Mononuclear cell (primary cell): ENCODE measurements around the gene RPEL1. TPM values are rescaled to one million over a fixed set of nuclear protein-coding genes. Genes with fewer than 3 reads are reported as not detected.

Source experiments
- H3K27me3 ChIP-seq: 2 replicates; pipeline ENCODE4 v1.6.0; 2011; ENCODE audit warnings: low read length, control low read depth; ENCODE audit not compliant: insufficient read depth
- H3K4me1 ChIP-seq: 2 replicates; pipeline ENCODE4 v1.5.1; 2011; ENCODE audit warnings: mild to moderate bottlenecking, low read length, control low read depth; ENCODE audit not compliant: insufficient read depth
- H3K4me3 ChIP-seq: 2 replicates; pipeline ENCODE4 v1.5.1; 2011; ENCODE audit warnings: mild to moderate bottlenecking, low read length, moderate library complexity
- H3K9me3 ChIP-seq: 2 replicates; pipeline ENCODE4 v1.5.1; 2011; ENCODE audit warnings: low read depth, mild to moderate bottlenecking, control low read depth, low read length
- total RNA-seq: library from RNA; depleted of rRNA; stranded (reverse); fragments of >200 nt; gene quantifications from one replicate; pipeline ENCODE4 v1.2.3, GENCODE V29; 2012

The RPEL1 gene
- total RNA-seq, 1 donor, result not detected

DNA sequence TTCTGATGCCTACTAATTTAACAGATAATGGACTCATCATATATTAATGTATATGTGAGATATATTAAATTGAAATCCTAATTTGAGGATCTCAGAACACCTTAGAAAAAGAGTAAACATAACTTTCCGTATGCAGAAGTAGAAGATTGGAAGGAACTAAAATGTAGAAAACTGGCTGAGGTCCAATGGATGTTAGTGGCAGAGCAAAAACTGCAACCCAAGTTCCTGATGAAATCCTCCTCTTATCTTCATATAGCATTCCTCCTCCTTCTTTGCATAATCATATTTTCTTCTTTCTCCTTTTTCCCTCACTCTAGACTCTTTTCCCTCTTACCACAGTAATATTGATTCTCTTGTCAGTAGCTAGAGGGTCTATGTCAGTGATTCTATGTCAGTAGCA, 37.3 kb downstream of the RPEL1 start:
- Histone ChIP-seq H3K4me1 (peaks cover 15% of the 10 kb centered on the region), H3K4me3 (no peak overlapping the region), H3K9me3 (no peaks in the 10 kb centered on the region), H3K27me3 (peaks cover 50% of the 10 kb centered on the region)

DNA sequence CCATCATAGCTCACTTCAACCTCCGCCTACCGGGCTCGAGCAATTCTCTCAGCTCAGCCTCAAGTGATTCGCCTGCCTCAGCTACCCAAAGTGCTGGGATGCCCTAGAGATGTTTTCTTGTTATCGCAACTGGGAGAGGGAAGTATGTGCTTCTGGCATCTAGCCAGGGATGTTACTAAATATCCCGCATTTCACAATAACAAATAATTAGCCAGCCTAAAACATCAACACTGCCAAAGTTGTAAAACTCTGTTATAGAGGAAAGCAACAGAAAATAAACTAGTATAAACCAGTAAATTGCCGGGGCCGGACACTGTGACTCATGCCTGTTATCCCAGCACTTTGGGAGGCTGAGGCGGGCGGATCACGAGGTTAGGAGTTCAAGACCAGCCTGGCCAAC, 38.5 kb downstream of the RPEL1 start:
- peaks cover 15% of the 10 kb centered on the region for H3K4me1 ChIP-seq
- peaks cover 41% of the 10 kb centered on the region for H3K27me3 ChIP-seq
- no peak overlapping the region for H3K4me3 ChIP-seq
- no peaks in the 10 kb centered on the region for H3K9me3 ChIP-seq

DNA sequence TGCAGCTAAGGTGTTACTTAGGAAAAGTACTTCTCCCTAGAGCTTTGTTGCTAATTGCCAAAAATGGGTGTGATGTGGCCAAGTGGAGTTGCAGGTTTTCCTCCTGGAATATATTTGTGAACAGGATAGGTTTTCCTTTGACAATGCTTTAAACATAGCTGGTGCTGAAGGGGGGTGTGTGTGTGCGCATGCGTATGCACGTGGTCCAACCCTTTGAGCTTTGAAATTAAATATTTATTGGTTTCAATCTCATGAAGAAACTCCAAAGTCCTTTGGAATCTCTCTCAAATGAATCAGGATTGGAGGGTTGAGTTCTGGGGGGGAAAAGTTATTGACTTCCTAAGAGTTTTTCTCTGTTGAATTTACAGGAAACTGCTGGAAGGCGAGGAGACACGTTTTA, 42.3 kb downstream of the RPEL1 start:
- peaks cover 14% of the 10 kb centered on the region for H3K4me1 ChIP-seq
- no peaks in the 10 kb centered on the region for H3K9me3 ChIP-seq

DNA sequence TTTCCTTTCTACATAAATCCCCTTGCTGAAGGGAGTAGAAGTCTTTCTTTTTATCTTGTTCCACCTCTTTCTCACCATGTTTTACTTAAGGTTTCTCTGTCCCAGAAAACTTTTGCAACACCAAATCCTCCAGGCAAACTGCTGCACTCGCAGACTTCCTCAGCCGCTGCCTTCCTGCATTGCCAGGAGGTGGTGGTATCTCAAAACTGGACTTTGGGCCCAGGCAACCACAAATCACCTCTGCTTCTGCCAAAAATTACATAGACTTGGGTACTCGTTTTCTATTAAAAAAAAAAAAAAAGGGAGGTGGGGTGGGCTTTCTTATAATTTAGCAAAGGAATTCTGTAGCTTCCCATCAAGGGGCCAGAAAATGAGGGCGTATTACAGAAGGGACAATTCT, 45.9 kb downstream of the RPEL1 start:
- Histone ChIP-seq H3K9me3 (no peaks in the 10 kb centered on the region), H3K27me3 (peaks cover 10% of the 10 kb centered on the region)

More for the DNA sequence above, 42.3 kb downstream of the RPEL1 start:
- H3K27me3 ChIP-seq, result peaks cover 10% of the 10 kb centered on the region
- no peak overlapping the region for H3K4me3 ChIP-seq

DNA sequence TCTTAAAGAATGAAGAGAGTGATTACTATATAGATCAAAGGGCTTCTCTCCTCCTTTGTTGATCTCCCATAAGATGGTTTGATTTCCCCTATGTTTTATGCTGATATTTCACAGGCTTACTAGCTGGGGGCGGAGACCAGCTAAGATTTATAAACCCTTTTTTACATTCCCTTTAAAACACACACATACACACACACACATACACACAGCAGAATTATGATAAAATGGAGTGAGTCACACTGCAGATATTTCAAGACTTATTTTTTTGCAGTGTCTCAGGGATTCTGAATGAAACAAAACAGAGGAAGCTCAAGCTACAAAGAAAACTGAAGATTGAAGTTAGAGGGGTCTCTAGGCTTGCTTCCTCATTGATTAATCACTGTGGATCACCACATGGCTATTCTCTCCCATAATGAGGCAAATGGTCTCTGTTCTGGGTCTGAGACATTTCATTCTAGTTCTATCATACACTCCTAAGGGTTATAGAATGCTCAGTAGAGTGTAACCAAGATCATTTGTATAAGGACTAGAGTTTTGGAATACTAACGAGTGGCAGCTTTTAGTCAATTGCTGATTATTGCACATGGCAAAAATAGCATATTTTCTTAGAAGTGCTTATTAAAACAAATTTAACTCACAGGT, 49.8 kb downstream of the RPEL1 start:
- H3K9me3 ChIP-seq, result no peaks in the 10 kb centered on the region
- H3K4me3 ChIP-seq, result no peak overlapping the region
- H3K4me1 ChIP-seq, result no peaks in the 10 kb centered on the region
- no peaks in the 10 kb centered on the region for H3K27me3 ChIP-seq

More for the DNA sequence above, 45.9 kb downstream of the RPEL1 start:
- Histone ChIP-seq H3K4me1 (no peaks in the 10 kb centered on the region), H3K4me3 (no peak overlapping the region)

Other genes starting within 250 kb of the RPEL1 start
- gene NT5C2, start 52.6 kb upstream of the RPEL1 start, total RNA-seq, result 62.2 TPM
- 0.10 TPM for gene INA, start 31.3 kb downstream of the RPEL1 start, total RNA-seq
- 3.3 TPM for gene PCGF6, start 105.3 kb downstream of the RPEL1 start, total RNA-seq
- 4.8 TPM for gene TAF5, start 122.1 kb downstream of the RPEL1 start, total RNA-seq
- 85.0 TPM for gene ATP5MK, start 150.6 kb downstream of the RPEL1 start, total RNA-seq
- 8.4 TPM for gene PDCD11, start 150.7 kb downstream of the RPEL1 start, total RNA-seq
- 10.3 TPM for gene CALHM2, start 206.5 kb downstream of the RPEL1 start, total RNA-seq
- gene CALHM1, start 213.0 kb downstream of the RPEL1 start, total RNA-seq, result not detected
- not detected for gene CALHM3, start 233.4 kb downstream of the RPEL1 start, total RNA-seq
- gene NEURL1, start 247.8 kb downstream of the RPEL1 start, total RNA-seq, result 4.8 TPM